ENCODE results near the gene CYTH1.
A peak's percentile ranks its signal among the peaks of the same experiment; 100 is the strongest.

The CYTH1 gene

GRCh38 chr17:78709119-78709681 is 72.9 kb downstream of the CYTH1 start:
- 0 out of 2 replicates have a peak, but pooled peaks cover 3% of the 10 kb centered on the region for H3K36me3 ChIP-seq (ENCODE audit: insufficient read depth, low read length)
- H3K27ac ChIP-seq (ENCODE audit: low read length) = no peak overlapping the region
- H3K79me2 ChIP-seq (ENCODE audit: insufficient read depth, low read length) = peaks cover under 1% of the 10 kb centered on the region; the same call in 1 of the 2 replicates
- H3K4me2 ChIP-seq (ENCODE audit: insufficient read depth, low read length) = no peak overlapping the region
- no peaks in the 10 kb centered on the region for H3K27me3 ChIP-seq (ENCODE audit: insufficient read depth, low read length, poor library complexity)
- DNase-seq = no peak
- H2AFZ ChIP-seq (ENCODE audit: low read depth, low read length) = no peak overlapping the region
- H4K20me1 ChIP-seq (ENCODE audit: insufficient read depth, low read length) = peaks cover 18% of the 10 kb centered on the region
- ATAC-seq (ENCODE audit: insufficient read depth, low read depth) = no peak
- H3K4me1 ChIP-seq (ENCODE audit: insufficient read depth, low read length) = no peaks in the 10 kb centered on the region
- H3K9me3 ChIP-seq (ENCODE audit: insufficient read depth, low read length, severe bottlenecking) = no peaks in the 10 kb centered on the region
- TF ChIP-seq EZH2 (IDR thresholded peaks at IDR 0.05; ENCODE audit: borderline replicate concordance, low read depth, low read length, severe bottlenecking) = no peak
- no peak for TF ChIP-seq CTCF (IDR thresholded peaks at IDR 0.05; ENCODE audit: borderline replicate concordance, extremely low read depth, low read length, poor library complexity, severe bottlenecking)
- H3K9ac ChIP-seq (ENCODE audit: low read depth, low read length) = no peak overlapping the region
- no peak overlapping the region for H3K4me3 ChIP-seq (ENCODE audit: low read depth in 1 of 2, low read length in 2 of 2)

- H3K27me3 ChIP-seq (ENCODE audit: insufficient read depth, low read length, poor library complexity) = no peaks in the 10 kb centered on the region
- TF ChIP-seq CTCF (IDR thresholded peaks at IDR 0.05; ENCODE audit: borderline replicate concordance, extremely low read depth, low read length, poor library complexity, severe bottlenecking) (peak; percentile 95), EZH2 (IDR thresholded peaks at IDR 0.05; ENCODE audit: borderline replicate concordance, low read depth, low read length, severe bottlenecking) (no peak)
- no peak overlapping the region for H3K4me2 ChIP-seq (ENCODE audit: insufficient read depth, low read length)
- no peak overlapping the region for H3K4me3 ChIP-seq (ENCODE audit: low read depth in 1 of 2, low read length in 2 of 2)
- no peak overlapping the region for H3K27ac ChIP-seq (ENCODE audit: low read length)
- no peaks in the 10 kb centered on the region for H3K9me3 ChIP-seq (ENCODE audit: insufficient read depth, low read length, severe bottlenecking)
- H3K36me3 ChIP-seq (ENCODE audit: insufficient read depth, low read length) = 0 out of 2 replicates have a peak, but pooled peaks cover 3% of the 10 kb centered on the region
- peaks cover 17% of the 10 kb centered on the region for H4K20me1 ChIP-seq (ENCODE audit: insufficient read depth, low read length)
- no peaks in the 10 kb centered on the region for H3K79me2 ChIP-seq (ENCODE audit: insufficient read depth, low read length)
- H2AFZ ChIP-seq (ENCODE audit: low read depth, low read length) = no peak overlapping the region
- no peak overlapping the region for H3K9ac ChIP-seq (ENCODE audit: low read depth, low read length)
- ATAC-seq (ENCODE audit: insufficient read depth, low read depth) = peak; percentile 94
- H3K4me1 ChIP-seq (ENCODE audit: insufficient read depth, low read length) = no peaks in the 10 kb centered on the region
- peak; percentile 67 for DNase-seq
Measured at GRCh38 chr17:78708510-78708973, 73.5 kb downstream of the CYTH1 start.

- Histone ChIP-seq H3K9me3 (ENCODE audit: insufficient read depth, low read length, severe bottlenecking) (no peaks in the 10 kb centered on the region), H3K4me2 (ENCODE audit: insufficient read depth, low read length) (no peak overlapping the region), H3K4me3 (ENCODE audit: low read depth in 1 of 2, low read length in 2 of 2) (no peak overlapping the region), H3K79me2 (ENCODE audit: insufficient read depth, low read length) (no peaks in the 10 kb centered on the region), H3K4me1 (ENCODE audit: insufficient read depth, low read length) (no peaks in the 10 kb centered on the region), H4K20me1 (ENCODE audit: insufficient read depth, low read length) (peaks cover 17% of the 10 kb centered on the region), H3K9ac (ENCODE audit: low read depth, low read length) (no peak overlapping the region), H3K27ac (ENCODE audit: low read length) (no peak overlapping the region), H2AFZ (ENCODE audit: low read depth, low read length) (no peak overlapping the region), H3K27me3 (ENCODE audit: insufficient read depth, low read length, poor library complexity) (no peaks in the 10 kb centered on the region), H3K36me3 (ENCODE audit: insufficient read depth, low read length) (0 out of 2 replicates have a peak, but pooled peaks cover 3% of the 10 kb centered on the region)
- TF ChIP-seq CTCF (IDR thresholded peaks at IDR 0.05; ENCODE audit: borderline replicate concordance, extremely low read depth, low read length, poor library complexity, severe bottlenecking) (no peak), EZH2 (IDR thresholded peaks at IDR 0.05; ENCODE audit: borderline replicate concordance, low read depth, low read length, severe bottlenecking) (no peak)
- DNase-seq (no peak), ATAC-seq (ENCODE audit: insufficient read depth, low read depth) (no peak)
Measured at GRCh38 chr17:78707923-78708322, 74.2 kb downstream of the CYTH1 start.

Data from DND-41 (cell line).